Lung microvascular endothelial cell (primary cell): ENCODE measurements around the gene TMEM208. TPM values are rescaled to one million over a fixed set of nuclear protein-coding genes. Genes with fewer than 3 reads are reported as not detected.

Source experiments
- DNase-seq, 2 donors: peaks; one replicate each; pipeline versions ENCODE4 v3.0.0 to v3.0.0-alpha.2; 2010; ENCODE audit warnings: low read depth in 2 of 2
- total RNA-seq: library from RNA; depleted of rRNA; stranded (reverse); fragments of >200 nt; gene quantifications from 2 replicates; pipeline ENCODE4 v1.2.1, GENCODE V29; 2014

TMEM208 gene
- total RNA-seq, 1 donor from 2014 or later, result 29.2 TPM

DNA sequence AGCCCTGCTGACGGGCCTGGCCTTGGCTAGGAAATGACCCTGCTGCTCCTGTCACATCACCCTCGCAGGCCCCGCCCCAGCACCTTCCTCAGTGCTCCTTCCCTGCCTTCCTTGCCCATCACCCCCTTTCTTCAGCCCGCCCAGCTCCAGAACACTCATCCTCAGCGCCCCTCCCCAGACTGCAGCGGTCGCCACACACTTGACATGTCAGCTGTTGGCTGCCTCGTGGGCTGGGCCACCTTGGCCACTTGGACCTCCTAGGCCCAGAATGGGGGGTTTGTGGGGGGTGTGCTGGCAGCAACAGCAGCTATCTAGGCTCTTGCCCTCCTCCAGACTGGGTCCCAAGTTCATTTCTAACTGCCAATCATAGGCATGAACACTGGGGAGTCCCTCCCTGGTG, 17.4 kb upstream of the TMEM208 start:
- no peak for DNase-seq

DNA sequence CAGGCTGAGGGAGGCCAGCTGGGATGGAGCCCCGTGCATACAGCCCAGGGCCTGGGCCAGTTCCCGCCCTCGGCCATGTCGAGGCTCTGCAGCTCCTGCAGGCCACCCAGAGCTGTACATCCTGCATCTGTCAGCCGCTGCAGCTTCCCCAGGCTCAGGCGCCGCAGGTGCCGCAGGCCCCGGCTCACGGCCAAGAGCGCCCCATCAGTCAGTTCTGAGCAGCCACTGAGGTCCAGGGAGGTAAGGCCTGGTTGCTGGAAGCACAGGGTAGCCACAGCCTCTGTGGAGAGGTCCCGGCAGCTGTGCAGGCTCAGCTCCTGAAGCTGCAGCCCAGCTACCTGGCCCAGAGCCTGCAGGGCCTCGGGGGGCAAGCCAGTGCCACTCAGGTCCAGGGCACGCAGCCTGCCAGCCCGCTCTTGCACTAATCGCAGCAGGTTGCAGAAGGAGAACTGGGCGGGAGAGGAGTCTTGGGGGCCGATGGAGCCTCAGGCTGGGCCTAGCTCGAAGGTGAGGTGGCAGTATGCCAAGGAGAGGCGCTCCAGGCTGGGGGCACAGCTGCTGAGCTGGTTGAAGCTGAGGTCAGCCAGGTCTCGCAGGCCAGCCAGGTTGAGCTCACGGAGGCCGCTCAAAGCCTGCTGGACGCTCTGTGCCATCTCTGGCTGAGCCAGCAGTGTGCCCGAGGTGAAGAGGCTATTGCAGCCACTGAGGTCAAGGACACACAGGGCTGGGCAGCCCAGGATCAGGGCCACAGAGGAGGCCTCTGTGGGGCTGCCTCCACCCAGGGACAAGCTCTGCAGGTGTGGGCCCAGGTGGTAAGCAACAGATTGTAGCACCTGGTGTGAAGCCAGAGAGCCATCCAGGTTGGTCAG, 16.6 kb upstream of the TMEM208 start:
- no peak for DNase-seq

DNA sequence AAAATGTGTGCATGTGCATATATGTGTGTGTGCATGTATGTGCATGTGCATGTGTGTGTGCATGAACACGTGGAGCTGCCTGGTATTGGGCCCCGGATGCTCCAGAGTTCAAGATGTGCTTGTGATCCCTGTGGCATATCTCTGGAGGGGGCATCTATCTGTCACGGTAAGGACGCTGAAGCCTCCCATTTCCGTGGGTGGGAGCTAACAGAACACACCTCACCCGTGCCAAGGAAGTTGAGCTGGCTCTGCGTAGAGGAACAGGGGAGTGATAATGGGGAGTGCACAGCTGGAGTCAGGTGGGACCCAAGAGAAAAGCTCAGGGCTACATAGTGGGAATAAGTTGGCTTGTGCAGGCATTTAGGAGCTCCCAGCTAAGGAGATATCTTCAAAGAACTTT, 15.3 kb upstream of the TMEM208 start:
- no peak for DNase-seq

DNA sequence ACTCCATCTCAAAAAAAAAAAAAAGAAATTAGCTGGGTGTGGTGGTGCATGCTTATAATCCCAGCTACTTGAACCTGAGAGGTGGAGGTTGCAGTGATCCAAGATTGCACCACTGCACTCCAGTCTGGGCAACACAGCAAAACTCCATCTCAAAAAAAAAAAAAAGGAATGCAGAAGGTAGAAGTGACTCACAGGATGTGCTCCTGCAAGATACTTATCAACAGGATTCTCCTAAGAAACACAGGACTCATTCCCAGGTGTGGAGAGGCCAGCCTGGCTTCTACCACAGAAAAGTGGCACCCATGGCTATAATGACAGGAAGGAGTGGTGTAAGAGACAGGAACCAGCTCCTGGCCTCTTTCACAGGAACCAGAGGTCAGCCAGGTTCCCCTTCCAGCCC, 14.2 kb upstream of the TMEM208 start:
- DNase-seq, result peak in 1 of 2 donors; percentile 38

DNA sequence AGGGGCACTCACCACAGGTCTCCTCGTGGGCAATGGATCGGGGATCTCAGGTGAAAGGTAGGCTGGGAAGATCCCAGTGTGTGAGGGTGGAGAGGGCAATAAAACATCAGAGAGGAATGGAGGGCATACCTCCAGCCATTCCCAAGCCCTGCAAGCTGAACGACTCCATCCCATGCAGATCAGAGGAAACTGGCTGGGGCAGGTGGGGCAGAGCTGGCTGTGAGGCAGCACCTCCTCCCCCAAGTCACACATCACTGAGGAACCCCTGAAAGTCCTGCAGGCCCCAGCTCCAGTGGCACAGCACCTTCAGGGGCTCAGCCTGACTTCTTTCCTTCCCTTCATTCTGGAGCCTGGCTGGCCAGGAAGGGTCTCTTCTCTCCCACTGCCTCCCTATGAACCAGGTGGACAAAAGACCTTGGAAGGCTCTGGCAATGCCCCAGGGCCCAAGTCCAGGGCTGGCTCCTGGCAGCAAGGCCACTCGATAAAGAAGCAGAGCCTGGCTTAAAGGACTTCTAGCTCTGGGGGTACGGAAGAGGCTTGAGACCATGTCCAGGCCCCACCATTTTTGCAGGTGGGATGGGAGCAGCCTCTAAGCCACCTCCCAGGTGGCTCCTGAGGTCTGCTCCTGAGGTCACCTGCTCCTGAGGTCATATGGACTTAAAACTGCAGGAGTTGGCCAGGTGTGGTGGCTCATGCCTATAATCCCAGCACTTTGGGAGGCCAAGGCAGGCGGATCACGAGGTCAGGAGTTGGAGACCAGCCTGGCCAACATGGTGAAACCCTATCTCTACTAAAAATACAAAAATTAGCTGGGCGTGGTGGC, 13.5 kb upstream of the TMEM208 start:
- no peak for DNase-seq

DNA sequence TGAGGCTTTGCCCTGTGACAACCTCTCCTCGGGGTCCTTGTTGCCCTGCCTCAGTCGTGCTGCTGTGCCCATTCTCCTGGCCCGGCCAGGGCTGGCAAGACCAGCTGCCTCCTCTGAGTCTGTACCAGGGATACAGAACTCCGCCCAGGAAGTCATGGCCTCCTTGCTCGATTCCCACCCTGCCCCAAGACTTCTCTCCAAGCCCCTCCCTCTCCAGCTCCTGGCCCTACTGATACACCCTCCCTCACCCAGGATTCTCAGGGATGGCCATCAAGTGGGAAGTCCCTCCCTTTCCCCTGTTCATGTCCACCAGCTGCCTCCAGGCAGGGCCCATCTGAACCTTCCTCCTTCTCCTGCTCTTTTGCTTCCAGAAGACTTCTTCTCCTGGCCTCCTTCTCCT, 11.2 kb upstream of the TMEM208 start:
- DNase-seq, result no peak

DNA sequence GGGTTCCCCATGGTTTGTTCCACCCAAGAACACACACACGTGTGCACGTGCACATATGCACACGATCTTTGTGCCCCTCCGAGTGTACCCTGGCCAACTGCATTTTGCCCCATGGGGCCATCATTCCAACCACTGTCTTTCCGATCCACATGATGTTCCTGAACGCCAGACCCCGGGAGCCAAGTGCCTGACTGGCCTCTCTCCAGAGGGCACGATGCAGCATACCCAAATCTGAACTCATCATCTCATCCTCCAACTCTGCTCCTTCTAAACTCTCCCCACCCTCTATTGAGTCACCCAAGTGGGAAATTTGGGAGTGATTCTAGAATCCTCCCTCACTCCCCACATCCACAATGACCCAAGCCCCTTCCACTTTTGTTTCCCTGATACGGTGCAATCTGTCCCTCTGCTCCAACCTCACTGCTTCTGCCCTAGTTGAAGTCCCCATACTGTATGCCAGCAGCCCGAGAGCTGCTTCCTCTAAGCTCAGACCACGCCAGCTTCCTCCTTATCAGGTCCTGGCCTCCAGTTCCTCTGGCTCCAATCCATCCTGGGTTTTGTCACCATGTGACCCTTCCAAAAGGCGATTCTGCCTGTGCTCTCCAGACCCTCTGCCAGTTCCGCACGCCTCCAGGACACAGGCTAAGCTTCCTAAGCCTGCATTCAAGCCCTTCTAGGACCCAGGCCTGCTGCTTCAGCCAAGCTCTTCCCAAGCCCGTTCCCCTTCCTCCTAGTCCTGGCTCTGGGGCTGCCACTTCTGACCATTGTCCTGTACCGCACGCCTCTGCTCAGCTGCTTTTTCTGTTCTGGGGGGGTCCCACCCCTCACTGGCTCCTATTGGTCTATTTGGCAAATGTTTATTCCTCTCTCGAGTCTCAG, 10.1 kb upstream of the TMEM208 start:
- peak; percentile 43 to 55 for DNase-seq

DNA sequence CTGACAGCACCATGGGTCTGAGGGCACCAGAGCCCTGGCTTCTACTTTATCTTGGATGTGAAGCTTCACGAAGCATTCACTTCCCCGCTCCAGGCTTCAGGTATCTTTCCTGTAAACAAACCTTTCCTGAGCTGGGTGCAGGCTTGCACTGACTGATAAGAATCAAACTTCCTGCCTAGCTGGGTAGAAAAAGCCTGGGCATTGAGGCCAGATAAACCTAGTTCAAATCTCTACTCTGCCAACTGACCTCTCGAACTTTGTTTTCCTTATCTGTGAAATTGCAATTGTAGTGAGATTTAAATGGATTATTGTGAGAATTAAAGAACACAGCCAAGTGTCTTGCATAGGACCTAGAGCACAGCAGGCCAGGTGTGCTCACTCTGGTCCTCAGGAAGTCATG, 2.9 kb upstream of the TMEM208 start:
- no peak for DNase-seq

DNA sequence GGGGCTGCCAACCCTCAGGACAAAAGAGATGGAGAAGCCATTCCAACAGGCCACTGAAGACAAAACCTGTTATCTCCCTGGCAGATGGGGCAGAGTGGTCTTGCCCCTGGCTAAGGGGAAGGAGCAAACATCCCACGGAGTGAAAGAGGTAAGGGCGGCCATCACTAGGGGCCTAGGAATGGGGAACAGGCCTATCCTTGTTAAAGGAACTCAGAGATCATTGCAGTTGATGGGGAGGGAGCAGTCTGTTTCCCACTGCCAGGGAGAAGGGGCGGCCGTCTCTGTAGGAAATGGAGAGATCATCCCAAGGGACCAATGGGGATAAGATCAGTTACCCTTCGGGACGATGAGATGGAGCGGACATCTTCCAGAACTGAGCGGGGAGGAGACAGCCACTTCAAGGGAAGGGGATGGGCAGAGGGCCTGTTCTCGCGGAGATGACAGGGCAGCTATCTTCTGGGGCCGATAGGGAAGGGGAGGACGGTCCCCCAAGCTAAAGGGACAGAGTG, 581 bp upstream of the TMEM208 start:
- no peak for DNase-seq

DNA sequence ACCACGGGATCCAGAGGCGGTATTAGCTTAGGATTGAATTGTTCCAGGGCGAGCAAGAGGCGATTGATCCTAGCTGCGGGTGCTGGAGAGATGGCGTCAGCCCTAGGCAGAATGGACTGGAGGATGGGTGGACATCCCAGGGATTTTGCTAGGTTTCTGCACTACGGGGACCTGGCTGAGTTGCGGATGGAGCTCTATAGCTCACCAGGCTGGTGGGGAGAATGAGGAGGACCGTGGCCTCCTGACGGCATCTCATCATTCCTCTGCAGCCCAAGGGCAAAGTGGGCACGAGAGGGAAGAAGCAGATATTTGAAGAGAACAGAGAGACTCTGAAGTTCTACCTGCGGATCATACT, 614 bp downstream of the TMEM208 start:
- no peak for DNase-seq

DNA sequence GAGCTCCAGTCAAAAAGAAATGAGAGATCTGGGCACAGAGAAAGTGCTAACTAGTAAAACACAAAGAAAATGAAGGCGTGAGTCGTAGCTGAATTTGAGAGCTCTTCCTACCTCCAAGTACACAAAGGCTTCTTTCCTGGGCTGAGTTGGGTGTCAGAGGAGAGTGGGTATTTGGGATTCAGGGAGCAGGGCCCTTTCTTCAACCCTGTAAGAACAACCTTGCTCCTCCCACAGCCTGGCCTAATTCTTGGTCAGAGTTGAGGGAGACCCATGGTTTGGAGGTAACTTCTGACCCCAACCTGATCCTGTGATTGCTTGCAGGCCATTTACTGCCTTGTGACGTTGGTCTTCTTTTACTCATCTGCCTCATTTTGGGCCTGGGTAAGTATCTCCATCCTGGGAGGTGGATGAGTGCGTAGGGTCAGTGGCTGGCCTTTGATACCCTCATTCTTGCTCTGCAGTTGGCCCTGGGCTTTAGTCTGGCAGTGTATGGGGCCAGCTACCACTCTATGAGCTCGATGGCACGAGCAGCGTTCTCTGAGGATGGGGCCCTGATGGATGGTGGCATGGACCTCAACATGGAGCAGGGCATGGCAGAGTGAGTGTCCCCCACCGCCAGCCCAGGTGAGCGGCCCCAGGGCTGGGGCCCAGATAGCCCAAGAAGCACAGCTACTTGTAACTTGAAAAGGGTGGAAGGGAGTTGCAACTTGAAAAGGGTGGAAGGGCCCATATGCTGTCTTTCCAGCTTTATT, 1.3 kb downstream of the TMEM208 start:
- no peak for DNase-seq

DNA sequence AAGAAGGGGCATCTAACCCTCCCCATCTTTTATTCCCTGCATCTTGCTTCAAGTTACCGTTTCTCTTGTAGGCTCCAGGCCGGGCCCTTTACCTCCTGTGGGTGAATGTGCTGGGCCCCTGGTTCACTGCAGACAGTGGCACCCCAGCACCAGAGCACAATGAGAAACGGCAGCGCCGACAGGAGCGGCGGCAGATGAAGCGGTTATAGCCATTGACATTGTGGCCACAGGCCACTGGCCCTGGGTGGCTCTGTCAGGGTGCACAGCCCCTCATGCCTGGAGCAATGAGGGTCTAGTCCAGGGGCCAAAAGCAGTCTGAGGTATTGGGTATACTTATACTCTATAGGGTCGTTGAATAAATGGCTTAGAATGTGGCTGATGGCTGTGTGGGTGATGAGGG, 2.0 kb downstream of the TMEM208 start:
- no peak for DNase-seq

DNA sequence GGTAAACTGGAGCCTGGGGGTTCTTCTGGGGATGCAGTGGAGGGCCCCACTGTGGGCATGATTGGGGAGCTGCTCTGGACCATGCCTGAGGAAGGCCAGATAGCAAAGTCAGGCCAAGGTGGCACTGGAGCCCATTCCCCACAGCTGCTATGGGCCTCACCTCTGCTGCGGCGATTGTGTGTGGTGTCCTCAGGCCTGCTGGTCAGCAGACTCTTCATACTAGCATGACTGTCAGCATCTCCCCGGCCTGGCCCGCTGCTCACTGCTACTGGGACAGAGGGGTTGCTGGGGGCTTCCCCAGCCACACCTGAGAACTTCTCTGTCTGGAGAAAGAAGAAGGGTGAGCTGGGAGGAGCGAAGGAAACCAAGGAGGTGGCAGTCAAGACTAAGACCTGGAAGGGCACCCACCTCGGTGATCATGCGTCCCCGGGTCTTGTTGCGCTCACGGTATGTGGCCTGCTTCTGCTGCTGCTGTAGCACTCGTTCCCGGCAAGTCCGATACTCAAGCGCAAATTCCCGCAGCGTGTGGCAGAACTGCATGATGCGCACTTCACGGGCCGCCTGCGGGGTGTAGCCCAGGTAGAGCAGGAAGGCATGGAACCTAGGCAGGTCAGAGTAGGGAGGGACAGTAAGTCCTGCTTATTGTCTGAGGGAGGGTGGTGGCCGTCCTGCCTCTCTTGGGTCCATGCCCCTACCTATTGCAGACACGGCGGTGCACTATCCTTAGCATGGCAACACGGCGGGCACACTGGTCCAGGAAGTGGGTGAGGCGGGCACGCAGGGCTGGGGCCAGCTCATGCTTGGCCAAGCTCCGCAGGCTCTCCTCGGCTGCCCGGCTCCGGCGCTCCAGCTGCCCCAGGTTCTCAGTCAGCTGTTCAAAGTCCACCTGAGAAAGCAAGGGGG, 3.2 kb downstream of the TMEM208 start:
- DNase-seq, result no peak

DNA sequence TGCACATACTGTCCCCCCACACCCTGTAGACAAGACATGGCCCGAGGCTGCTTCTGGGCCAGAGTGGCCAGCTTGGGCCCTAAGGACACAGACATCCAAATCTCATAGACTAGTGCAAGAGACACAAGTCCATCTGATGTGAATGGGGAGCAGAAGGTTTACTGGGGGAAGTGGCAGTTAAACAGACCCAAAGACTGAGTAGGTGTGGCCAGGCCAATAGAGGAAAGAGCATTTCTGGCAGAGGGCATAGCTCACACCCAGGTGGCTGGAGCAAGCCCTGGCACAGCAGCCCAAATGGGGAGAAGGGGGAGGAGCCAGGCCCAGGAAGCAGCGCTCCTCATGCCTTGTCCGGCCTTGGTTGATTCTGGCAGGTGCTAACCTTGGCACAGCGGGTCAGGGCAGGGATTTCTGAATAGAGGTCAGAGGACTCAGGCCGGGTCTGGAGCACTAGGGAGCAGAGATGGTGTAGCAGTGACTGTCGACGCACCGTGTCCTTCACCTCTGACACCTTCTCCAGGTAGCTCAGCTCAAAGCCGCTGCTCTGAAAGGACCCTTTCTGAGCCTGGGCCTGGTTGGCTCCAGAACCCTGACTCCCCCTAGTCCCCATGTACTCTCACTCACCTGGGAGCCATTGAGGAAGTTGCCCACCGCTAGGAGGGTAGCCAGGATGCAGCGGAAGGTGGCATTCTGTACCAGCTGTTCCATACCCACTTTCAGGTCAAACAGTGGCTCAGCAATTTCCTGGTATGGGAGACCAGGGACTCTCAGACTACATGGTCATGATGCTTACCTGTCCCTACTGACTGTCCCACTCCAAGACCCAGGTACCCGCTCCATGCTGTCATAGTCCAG, 4.1 kb downstream of the TMEM208 start:
- no peak for DNase-seq

DNA sequence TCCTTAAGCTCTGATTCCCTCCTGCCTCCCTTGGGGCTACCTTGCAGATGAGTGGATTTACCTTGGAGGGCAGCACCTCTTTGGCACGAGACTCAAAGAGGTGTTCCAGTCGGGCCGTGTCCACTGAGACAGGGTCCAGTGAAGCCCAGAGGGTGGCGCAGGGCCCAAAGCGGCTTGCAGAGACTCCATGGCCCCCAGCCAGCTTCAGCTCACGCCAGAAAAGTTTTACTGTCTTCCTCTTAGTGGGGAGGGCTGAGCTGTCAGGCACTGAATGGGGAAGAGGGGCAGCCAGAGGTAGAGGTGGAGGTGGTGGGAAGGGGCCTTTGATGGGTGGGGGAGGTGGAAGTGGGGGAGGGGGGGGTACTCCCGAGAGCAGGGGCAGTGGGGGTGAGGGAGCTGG, 6.7 kb downstream of the TMEM208 start:
- no peak for DNase-seq

DNA sequence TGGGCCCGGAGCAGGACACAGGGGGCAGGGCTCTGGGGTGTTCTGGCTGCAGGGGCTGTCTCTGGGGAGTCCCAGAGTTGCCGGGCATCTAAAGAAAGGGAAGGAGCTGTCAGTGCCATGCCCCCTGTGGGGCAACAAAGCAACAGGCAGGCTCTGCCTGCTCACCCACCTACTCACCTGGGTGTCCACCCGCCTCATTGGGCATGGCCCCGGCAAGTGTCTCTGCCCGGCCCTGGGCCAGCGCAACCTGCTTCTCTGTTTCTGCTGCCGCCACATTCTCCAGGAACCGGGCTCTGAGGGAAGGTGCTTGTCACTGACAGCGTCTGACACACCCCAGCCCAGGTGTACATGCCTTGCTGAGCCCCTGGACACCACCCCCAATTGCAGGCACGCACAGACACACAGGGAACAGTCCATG, 7.3 kb downstream of the TMEM208 start:
- DNase-seq, result no peak

DNA sequence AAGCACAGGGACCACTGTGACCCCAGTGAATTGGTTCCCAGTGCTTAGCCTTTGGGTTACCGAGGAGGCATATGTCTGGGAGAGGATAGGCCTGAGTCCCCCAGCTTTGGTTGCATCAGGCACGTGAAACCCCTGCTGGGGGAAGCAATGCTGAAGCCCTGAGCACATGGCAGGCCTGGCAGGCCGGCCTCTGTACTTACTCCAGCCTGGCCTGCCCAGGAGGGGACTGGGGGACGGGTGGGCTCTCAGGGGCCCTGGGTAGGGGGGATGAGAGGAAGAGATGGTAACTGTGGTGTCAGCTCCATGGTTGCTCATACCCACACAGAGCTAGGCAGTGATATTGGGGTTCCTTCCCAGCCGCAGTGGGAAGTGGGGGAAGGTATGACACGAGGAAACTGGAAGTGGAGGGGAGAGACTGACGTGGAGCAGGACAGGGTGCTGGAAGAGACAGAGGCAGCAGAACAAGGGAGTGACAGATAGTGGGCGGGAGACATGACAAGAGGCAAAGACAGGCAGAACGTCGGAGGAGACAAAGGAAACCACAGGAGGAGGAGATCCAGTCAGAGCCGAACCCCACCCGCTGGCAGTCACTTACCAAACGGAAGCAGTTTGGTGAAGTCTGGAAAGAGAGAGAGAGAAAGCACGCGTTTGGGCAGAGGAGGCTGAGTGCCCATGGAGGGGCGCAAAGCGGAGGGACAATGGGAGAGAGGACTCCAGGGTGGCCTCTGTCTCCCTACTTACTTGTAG, 9.1 kb downstream of the TMEM208 start:
- DNase-seq, result no peak
